GM11168 (cell line): Measurements from ENCODE around the gene GPR153.

Source experiments
- in situ Hi-C: fragments of 300-500 bp; cut with MboI; formaldehyde crosslinking; loops from one replicate; pipeline ENCODE4 v1.12.0; 2022; ENCODE audit warnings: low sequenced_read_pairs; ENCODE audit not compliant: unreplicated experiment

GPR153 gene

DNA sequence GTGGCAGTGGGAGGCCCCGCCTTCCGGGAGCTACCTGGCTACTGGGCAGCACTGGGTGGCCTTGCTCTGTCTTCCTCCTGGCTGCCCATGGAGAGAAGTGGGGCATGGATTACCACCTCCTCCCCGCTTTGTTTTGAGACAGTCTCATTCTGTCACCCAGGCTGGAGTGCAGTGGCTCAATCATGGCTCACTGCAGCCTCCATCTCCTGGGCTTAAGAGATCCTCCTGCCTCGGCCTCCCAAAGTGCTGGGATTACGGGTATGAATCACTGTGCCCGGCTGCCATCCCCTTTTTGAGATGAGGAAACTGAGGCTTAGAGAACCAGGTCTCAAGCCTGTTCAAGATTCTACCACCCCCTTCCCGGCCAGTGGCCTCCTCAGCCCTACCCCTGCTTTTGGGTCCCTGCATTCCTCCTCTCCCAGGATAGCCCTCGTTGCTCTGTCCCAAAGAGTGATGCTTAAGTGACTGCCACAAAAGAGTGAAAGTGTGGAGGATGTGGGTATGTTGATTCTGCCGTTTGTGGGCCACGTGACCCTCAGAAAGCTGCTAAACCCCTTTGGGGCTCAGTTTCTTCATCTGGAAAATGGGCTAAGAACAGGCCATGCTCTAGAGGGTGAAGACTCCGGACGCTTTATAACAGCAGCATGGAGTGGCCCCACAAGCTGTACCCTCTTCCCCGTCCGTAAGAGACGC is 9.1 kb downstream of the GPR153 start:
- in situ Hi-C loops: loop anchor here (5.0 to 10.0 kb wide), 2 partner anchors 83 to 155 kb away; no protein-coding TSS in a partner anchor

DNA sequence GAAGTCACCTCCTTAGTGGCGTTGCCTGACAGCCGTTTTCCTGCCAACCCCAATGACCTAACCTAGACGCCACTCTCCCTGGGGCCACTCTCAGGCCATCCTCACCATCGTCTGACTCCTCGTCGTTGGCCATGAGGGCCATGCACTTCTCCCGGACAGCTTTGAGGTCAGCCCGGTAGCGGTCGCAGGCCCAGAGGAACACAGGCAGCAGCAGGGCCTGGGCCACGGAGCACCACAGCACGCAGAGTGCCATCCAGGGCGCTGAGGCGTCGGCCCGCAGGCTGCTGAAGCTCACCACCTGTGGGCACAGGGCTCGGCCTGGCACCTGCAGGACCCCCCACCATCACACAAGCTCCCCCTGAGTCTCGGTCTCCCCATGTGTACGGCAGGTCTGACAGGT is 9.7 kb downstream of the GPR153 start:
- in situ Hi-C loops: loop anchor here (5.0 to 10.0 kb wide), 2 partner anchors 84 to 156 kb away; no protein-coding TSS in a partner anchor

DNA sequence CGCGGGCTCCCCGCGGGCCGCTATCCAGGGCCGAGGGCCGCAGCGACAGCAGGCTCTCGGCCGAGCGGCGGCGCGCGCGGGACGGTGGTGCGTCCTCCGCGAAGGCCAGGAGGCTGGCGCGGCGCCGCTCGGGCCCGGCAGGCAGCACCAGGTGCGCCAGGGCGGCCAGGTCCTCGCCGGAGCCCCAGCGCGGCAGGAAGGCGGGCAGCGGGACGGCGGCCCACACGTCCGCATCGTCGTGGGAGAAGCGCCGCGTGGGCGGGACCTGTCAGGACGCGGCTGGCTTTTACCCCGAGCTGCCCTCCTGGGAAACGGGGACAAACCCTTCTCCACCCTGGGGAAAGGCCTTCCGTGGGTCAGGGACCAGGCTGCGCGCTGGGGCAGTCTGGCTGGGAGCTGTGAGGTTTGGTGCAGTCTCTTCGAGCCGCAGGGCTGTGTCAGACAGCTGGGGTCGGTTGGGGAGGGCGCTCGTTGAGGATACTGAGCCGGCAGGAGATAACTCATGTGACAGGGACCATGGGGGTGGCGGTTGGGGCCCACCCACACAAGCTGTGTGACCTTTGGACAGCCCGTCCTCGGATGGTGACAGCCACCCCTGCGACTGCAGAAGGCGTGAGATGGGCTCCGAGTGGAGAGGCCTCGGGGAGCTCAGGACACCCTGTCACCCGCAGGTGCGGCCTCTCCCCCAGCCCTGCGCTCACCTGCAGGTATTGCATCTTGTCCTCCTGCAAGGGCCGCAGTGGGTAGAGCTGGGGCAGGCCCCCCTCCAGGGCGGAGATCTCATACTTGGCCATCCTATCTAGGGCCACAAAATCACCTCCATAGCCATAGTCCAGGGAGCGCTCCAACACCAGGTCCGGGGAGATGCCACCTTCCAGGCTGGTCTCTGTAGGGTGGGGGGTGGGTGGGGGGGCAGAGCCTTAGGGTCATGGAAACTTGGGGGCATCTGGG is 10.9 kb downstream of the GPR153 start:
- in situ Hi-C loops: loop anchor here (5.0 to 10.0 kb wide), 2 partner anchors 85 to 157 kb away; no protein-coding TSS in a partner anchor

DNA sequence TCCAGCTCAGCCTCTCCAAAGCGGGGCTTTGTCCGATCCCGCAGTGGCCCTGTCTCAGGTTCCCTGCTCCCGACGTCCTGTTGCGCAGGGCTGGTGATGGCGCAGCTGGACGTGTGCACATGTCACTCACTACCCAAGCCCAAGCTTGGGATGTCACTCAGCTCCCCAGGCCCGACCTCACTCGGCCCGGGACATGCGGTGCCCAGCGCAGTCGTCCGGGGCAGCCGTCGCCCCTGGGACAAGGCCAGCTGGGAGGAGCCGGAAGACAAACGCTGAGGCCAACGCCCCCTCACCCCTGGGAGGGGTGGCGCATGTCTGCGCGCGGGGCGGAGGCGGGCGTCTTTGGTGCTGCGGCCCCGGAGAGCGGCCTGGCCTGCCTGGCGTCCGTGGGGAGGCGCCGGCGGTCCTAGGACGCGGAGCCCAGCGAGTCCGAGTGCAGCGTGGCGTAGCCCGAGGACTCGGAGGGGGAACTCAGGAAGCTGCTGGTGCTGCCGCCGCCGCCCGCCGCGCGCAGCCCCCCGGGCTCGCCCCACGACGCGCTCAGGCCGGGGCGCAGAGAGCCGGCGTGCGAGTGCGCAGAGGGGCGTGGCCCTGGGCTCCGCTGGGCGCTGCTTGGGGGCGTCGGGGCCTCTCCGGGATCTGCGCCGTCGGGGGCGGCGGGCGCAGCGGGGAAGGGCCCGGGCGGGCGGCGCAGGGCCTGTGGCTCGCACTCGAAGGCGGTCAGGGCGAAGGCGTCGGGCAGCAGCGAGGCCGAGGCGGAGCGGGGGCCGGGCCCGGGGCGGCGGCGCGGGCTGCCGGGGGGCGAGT is 11.8 kb downstream of the GPR153 start:
- in situ Hi-C loops: no loop called here

DNA sequence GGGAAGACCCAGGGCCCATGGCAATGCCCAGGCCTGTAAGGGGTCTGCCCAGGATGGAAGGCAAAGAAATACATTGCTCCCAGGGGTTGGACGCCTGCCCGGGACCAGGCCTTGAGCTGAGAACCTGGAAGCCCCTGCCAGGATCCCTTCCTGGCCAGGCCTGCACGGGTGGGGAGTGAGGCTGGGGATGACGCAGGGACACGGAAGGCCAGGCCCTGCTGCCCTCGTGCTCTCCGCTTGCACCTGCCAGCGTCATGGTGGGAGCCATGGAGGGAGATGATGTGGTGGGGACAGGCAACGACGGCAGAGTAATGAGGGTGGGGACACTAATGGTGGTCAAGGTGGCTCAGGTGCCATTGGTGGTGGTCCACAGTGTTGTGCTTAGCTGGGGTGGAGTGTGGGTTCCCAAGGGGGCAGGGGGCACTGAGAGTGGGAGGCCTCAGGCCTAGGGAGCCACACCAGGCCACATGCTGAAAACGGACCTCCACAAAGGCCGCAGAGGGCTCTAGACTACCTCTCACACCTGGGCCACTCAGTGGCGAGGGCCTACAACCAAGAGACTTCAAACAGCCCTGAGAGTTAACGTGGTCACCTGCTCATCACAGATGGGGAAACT is 12.6 kb downstream of the GPR153 start:
- in situ Hi-C loops: no loop called here

DNA sequence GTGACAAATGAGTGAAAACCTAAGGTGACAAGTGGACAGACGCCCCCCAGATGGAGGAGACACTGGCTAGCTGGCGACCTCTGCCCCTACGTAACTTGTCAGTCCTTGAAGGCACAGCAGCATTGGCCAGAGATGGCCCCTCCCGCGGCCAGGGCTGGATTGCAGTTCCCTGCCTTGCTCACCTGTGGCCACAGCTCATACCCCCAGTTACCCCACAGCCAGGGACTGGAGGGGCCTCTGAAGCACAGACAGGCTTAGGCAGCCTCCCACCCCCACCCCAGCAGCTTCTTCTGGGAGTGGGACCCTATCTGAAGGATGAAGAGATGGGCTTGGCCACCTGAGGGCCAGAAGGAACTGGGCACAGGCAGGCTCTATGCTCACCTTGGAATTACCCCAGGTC is 13.2 kb downstream of the GPR153 start:
- in situ Hi-C loops: no loop called here

DNA sequence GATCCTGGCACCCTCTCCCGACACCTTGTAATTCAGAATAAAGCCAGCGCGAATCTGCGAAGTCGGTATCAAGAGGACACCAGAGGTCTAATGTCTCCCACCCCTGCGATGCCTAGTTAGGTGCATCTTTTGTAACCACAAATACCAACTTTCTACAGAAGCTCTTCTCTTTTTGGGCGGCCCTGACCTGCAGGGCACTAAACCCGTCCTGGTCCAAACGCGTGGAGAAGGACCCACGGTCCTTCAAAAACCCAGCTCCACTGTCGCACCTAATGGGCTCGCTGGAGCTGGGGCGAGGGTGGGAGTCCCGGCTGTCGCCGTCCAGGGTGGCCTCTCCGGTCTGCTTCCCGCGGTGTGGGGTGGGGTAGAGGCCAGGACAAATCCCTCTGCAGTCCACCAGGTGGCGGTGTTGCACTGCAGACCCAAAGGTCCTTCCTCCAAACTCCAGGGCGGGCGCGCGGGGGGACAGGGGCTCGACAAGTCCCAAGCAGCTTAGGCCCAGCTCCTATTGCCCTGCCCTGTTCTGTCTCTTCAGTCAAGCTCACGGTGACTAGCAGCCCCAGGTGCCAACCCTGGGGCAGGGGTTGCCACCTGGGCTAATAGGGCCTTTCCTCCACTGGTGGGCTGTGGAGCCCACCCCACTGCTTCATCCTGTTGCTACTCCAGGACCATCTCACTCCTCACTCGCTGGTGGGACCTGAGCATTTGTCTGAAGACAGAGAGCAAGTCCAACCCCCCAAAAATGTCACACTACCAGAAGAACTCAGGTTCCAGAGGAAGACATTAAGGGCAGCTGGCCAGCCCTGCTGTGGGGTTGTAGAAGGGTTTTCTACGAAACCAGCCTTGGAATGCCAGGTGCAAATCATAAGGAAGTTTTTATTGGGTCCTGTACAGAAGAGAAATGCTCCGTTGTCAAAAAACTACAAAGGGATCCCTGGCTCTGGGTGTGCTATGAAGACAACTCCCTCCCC is 14.1 kb downstream of the GPR153 start:
- in situ Hi-C loops: no loop called here

DNA sequence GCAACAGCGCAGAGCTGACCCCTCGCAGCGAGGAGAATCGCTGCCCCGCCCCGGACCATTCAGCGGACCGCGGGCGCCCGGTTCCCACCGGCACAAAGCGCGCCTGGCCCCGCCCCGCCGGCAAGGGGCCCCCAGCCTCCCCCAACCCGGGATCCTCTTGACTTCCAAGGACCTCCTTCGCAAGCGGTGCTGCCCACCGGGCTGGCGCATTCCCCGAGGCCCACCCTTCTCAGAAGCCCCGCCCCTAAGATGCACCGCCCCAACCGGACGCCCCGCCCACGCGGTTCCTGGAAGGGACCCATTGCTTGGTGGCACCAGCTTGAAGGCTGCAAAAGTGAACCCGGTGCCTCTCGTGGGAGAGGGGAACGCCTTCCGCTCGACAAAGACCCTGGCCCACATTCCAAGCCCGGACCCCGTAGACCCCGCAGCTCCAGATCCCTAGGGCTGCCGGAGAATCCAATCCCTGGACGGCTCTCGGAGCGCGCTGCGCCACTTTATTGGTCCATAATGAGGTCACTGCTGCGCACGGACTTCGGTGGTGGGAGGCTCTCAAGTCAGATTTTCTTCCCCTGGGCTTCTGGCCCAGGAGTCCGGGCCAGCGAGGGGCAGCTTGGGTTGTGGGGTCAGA is 14.9 kb downstream of the GPR153 start:
- in situ Hi-C loops: no loop called here

DNA sequence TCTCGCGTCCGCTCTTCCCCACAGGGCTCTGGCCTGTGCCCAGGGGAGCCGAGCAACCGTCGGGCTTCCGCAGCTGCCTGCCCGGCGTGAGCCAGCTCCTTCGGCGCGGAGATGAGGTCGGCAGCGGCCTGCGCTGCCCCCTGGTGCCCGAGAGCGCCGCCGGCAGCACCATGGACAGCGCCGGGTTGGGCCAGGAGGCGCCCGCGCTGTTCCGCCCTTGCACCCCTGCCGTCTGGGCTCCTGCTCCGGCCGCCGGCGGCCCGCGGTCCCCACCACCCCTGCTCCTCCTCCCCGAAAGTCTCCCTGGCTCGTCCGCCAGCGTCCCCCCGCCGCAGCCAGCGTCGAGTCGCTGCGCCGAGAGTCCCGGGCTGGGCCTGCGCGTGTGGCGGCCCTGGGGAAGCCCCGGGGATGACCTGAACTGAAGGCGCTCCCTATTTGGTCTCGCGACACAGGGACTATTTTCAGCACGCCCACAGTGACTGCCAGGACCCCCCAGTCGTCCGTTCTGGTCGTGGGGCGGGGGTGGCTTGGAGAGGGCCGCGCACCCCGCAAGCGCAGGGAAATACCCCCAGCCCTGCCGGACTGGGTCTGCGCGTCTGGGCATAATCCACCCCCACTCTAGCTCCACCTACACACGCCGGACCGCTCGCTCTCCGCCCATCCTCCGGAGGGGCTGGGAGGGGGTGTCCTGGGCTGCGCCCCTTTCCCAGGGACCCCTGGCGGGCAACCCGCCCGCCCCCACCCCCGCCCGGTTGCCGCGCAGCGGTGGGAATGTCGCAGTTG is 15.6 kb downstream of the GPR153 start:
- in situ Hi-C loops: no loop called here

DNA sequence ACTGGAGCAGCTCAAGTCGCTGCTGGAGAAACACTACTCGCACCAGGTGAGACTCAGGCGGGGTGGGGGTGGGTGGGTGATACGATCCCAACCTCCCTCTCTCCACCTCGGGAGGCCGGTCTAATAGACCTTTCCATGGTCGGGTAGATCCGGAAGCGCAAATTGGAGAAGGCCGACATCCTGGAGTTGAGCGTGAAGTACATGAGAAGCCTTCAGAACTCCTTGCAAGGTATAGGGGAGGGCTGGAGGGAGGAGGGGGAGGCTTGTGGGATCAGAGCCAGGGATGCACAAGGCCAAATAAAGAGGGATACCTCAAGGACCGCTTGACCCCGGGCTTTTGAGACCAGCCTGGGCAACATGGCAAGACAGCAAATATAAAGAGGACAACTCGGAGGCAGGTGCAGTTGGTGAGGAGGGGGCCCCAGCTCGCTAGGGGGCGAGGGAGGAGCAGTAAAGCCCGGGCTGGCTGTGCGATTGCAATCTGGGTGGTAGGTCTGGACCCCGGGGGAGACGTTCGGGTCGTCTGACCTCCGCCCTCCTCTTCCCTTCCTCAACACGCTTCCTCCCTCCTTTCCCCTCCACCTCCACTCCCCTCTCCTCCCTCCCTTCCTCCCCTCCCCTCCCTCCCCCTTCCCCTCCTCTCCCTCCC is 16.4 kb downstream of the GPR153 start:
- in situ Hi-C loops: no loop called here

DNA sequence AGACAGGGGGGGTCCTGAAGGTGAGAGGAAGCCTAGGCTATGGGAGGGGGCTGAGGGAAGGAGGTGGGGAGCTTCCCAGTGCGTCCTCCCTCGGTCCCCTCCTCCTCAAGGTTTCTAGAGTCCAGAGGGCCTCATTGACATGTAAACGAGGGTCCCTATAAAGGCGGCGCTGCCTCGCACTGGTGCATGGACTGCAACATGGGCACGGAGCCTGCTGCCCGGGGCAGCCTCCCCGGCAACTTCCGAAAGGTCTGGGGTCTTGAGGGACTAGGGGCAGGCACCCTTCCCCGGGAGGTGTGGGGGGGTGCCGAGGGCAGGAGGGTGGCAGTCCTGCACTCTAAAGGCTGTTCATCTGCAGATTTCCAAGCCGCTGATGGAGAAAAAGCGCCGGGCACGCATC is 16.9 kb downstream of the GPR153 start, which contains the start of gene HES3:
Gene HES3 (plus strand): TSS at position 187 of the 400 bp plus-strand sequence. CDS start 187 bp downstream, at position 374.
- in situ Hi-C loops: no loop called here

DNA sequence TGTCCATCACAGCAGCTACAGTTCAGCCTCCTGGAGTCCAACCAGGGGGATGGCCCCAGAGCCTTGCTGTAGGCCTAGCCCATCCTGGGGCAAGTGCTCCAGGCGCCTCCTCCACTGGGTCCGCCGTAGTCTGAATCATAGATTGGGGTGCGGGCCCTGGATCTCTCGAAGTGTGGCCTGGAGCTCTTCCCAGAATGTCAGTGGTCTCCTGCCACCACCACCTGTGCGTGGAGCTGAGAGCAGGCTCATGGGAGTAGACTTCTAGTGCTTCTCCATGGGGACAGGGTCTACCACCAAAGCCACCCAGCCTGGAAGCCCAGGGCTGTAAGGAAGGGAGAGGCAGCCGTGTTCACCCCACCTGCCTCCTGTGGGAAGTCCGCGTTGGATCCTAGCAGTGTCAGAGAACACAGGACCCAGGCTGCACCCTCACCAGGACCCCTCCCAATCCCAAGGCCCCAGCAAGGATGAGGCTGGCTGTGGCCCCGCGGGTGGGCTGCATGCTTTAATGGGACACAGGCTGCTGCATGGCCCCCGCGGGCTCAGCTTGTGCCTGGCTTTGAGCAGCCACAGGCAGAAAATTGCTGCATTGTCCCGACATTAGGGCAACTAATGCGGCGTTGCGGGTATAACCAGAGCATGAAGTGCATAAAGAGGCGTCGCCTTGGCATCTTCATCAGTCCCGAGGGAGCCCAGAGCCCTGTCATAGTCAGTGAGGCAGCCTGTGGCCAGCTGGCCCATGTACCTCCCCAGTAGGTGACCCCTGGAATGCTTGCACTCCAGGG is 17.7 kb downstream of the GPR153 start:
- in situ Hi-C loops: no loop called here

DNA sequence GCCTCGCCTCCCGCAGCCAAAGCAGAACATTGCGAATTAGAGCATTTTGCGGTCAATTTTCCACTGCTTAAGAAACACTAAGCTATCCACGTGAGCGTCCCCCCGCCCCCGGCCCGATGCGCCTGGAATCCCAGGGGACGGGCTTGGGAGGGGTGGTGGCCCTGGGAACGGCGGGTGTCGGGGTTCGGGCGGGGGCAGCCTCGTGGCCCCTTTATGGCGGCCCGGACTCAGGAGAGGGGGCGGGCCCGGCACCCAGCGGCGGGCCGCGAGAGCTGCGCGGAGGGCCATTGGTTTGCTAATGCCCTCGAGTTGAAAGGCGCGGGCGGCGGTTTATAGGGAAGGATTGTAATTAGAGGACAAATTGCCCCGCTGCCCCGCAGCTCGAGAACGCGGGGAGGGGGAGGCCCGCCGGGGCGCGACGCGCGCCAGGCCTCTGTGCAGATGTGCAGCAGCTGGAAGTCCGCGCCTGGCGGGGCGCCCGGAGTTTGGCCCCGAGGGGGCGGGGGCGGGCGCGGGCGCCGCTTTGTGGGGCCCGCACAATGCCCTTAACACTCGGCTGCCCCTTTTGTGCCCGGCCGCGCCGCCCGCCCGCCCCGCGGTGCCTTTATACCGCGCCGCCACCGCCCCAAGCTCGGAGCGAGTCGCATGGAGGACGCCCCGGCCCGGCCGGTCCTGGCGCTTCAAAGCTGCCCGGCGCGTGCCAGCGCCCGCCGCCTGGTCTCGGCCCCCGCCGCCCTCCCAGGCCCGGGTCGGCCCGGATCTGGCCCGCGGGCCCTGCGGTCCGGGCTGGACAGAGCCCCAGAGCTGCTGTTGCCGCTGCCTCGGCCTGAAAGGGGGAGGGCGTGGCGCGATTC is 18.8 kb downstream of the GPR153 start:
- in situ Hi-C loops: no loop called here

DNA sequence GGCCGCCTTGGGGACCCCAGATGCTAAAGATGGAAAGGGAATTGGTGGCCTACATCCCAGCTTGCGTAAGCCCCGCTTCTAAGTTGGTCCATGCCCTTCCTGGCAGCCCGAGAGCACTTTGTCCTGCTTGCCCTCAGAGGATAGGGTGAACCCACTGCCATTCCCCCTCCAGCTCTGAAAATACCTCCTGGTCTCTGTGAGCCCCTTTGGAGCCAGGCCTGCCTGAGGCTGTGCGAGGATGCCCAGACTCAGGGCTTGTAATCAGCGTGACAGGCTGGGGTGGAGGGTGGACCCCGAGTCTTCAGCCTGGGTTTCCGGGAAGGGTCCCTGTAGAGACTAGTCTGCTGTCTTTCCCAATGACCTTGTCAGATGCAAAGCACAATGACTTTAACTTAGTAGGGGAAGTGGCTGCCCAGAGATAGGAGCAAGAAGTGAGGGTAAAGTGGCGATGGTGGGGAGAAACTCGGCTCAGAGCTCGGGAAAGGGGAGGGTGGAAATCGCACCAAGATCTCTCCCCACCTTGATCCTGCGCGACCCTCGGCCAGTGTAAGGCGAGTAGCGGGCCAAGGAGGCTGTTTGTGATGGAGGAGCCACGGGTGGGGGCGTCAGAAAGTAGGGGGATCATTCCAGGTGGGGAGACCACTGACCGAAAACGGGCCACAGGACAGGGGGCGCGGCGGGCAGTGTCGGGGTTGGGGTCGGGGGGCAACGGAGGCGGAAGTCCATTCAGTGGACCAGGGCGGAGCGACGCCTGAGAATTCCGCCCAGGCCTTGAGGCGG is 19.6 kb downstream of the GPR153 start:
- in situ Hi-C loops: no loop called here
